GM20431 (cell line): Measurements from ENCODE around the gene GNG7.
"Not testable (repeated sequence)": the region's sequence is repeated elsewhere in the genome, so short reads cannot be mapped to it uniquely, and the experiment has no call there.

Source experiments
- in situ Hi-C: fragments of 300-500 bp; cut with MseI, MboI; formaldehyde crosslinking; loops from one replicate; pipeline ENCODE4 v1.15.0; 2020; ENCODE audit warnings: low sequenced_read_pairs; ENCODE audit not compliant: unreplicated experiment

Gene GNG7

GRCh38 chr19:2546128-2547032, 156.1 kb downstream of the GNG7 start:
- in situ Hi-C loops: no loop called here

- in situ Hi-C loops: not testable (repeated sequence)
These were observed 156.9 kb downstream of the GNG7 start for GRCh38 chr19:2545416-2546127.

DNA sequence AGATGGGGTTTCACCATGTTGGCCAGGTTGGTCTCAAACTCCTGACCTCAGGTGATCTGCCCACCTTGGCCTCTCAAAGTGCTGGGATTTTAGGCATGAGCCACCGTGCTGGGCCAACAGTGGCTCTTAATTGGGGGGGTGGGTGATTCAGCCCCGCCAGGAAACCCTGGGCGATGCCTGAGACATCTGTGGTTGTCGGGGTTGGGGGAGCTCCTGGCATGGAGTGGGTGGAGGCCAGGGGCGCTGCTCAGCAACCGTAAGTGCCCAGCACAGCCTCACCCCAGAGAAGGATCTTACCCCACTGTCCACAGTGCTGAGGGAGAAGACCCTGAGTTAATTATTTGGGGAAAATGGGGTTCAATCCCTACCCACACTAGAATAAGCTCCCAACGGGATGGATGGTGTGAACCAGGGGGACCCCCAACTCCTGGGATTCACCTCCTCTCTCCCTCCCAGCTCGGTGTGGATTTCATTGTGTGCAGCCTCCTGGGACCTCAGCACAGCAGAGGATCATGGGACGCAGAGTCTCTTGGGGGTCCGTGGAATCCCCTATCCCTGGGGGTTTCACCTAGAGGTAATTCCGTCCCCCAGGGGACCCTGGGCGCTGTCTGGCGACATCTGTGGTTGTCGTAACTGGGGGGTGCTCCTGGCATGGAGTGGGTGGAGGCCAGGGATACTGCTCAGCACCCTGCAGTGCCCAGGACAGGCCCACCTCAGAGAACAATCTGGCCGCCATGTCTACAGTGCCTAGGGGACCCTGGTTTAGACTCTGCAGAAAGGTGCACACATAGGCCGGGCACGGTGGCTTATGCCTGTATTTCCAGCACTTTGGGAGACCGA, 157.7 kb downstream of the GNG7 start:
- in situ Hi-C loops: no loop called here

DNA sequence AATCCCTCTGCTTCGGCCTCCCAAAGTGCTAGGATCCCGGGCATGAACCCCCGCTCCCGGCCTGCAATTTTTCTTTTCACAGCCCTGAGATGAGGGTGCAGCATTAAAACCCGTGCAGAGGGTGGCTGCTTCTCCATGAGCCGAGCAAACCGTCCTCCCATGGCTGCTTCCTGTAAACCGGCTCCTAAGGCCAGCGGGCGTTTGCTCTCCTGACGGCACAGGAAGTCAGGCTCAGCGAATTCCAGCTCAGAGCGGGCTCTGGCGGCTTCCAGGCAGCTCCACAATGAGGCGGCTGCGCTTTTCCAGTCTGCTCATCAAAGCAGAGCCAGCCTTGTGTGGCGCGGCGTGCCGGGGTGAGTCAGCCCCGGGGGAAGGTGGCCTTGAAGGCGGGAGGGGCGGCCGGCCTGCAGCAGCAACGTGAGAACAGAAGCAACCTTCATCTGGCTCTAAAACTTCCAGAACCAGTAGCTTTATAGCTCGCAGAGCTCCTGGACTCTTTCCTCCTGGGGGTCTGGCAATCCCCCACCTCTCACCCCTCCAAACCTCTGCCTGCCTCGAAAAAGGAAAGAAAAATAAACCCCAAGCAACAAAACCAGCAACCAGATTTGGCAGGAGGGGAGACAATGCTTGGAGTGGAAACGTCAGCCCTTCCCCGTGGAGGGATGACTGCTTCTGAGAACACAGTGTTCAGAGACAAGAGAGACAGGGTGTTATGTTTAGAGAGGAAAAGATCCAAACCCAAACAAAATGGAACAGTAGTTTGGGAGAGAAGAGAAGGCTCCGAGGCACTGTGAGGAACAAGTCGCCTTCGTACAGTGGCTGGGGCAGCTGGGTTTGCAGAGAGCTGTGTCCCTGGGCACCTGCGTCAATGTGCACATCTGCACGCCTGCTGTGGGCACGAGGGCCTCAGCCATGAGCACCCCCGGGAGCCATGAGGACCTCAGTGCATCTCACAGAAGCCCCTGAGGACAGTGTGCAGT, 158.7 kb downstream of the GNG7 start:
- in situ Hi-C loops: no loop called here

GRCh38 chr19:2543072-2543462, 159.4 kb downstream of the GNG7 start:
- in situ Hi-C loops: not testable (repeated sequence)

DNA sequence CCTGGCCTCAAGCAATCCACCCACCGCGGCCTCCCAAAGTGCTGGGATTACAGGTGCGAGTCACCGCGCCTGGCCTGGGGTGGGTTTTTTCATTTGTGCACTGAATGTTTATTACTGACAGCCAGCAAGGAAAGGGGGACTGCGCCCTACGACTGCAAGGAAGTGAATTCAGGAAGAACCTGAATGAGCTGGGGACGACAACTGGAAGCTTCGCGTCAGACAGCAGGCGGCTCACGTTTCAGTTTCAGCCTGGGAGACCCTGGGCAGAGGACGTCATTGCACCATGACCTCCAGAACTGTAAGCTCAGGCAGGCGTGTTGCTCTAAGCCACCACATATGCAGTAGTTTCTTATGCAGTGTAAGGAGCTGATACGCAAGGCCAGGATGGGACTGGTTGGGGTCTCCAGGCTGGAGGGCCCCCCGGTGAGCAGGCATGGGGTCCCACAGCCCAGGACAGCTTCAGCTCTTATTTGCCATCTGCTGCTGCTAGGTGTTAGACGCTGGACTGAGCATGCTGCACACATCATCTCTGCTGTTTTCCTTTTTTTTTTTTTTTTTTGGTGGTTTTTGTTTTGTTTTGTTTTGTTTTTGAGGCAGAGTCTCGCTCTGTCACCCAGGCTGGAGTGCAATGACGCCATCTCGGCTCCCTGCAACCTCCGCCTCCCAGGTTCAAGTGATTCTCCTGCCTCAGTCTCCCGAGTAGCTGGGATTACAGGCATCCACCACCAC, 160.0 kb downstream of the GNG7 start:
- in situ Hi-C loops: no loop called here

GRCh38 chr19:2540646-2541454, 161.6 kb downstream of the GNG7 start:
- in situ Hi-C loops: no loop called here

- in situ Hi-C loops: no loop called here
These were observed 162.2 kb downstream of the GNG7 start for GRCh38 chr19:2540251-2540645.

GRCh38 chr19:2538096-2538757, 164.3 kb downstream of the GNG7 start:
- in situ Hi-C loops: no loop called here

DNA sequence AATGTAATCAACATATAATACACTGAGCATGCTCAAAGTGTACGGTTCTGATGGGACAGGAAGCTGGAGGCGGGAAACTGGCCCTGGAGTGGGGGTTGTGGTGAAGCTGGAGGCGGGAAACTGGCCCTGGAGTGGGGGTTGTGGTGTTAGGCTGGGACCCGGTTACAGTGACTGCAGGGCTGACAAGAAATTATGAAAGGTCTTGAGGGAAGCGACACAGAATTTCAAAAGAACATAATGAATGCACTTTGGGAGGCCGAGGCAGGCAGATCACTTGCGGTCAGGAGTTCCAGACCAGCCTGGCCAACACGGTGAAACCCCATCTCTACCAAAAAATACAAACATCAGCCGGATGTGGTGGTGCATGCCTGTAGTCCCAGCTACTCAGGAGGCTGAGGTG, 164.9 kb downstream of the GNG7 start:
- in situ Hi-C loops: not testable (repeated sequence)

DNA sequence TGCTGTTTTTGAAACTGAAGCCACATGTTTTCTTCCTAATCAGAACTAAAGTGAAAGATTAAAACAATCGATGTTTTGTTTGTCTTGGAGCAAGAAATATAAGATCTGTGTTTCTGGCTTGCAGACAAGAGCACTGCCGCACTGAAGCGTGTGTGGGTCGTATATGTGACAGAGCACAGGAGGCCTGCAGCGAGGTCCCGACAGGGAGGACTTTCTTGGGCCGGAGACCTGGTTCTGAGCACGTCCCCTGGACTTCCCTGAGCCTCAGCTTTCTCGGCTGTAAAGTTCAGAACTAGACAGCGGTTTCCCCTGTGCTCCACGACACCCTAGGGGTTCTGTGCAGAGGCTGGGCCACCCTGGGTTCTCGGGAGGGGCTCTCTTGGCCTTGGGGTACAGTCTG, 166.0 kb downstream of the GNG7 start:
- in situ Hi-C loops: no loop called here

DNA sequence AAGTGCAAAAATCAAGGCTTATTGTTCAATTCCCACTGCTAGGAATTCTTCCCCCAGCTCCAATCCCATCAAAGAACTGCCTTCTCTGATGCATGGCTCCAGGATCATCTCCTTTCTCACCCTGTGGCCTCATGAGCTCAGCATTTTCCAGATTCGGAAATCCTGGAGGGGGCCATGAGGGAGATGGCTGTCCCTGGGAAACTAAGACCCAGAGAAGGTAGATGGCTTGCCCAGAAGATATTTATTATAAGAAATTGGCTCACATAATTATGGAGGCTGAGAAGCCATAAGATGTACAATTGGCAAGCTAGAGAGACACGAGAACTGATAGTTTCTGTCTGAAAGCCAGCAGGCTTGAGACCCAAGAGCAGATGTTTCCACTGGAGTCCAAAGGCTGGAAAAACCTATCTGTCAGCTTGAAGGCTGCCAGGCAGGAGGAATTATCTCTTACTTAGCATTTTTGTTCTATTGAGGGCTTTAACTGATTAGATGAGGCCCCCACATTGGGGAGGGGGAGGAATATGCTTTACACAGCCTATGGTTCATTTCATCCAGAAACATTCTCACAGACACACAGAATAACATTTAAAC, 168.0 kb downstream of the GNG7 start:
- in situ Hi-C loops: no loop called here

DNA sequence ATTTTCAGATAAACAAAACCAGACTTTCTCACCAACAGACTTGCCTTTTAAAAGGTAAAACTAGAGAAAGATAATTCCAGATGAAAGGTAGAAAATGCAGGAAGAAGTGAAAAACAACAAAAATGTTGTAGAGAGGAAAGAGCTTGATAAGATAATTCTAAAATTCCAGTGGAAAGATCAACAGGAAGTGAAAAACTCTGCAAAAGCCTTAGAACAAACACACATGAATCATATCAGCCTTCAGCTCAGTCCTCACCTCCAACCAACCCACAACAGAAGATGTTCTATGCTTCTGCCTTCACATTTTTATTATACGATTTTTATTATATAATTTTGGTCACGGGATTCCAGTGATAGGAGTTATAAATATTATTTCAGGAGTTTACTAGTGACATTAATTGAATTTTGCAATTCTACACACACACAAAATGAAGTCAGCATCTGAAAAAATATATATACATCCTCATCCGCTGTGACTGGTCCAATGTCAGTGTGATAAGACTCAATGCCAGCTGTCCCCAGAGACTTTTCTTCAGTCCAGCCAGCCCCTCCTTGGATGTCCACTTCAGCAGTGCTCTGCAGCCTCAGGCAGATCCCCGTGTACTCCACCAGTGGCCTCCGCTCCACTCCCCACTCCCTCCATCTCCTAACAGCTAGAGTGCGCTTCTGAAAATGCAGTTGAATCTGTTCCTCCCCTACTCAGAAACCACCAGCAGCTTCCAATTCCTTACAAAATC, 168.6 kb downstream of the GNG7 start:
- in situ Hi-C loops: no loop called here

DNA sequence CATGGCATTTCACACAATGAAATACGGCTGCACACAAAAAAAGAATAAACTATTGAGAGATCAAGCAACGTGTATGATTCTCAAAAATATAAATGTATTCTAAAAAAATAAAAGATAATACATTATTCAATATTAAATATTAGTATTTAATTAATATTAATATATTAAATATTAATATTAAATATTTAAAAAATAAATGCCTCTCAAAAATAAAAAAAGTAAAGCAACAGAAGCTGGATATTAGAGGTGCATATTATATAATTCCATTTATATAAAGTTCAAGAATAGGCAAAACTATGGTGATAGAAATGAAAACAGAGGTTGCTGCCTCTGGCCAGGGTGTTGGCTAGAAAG, 169.4 kb downstream of the GNG7 start:
- in situ Hi-C loops: no loop called here

- in situ Hi-C loops: no loop called here
These were observed 170.0 kb downstream of the GNG7 start for GRCh38 chr19:2532252-2533071.

- in situ Hi-C loops: not testable (repeated sequence)
These were observed 172.6 kb downstream of the GNG7 start for GRCh38 chr19:2529942-2530341.
